ENCODE measurements around the gene ACTR10.

- TF ChIP-seq CTCF (conservative IDR thresholded peaks at IDR 0.05) (no peak), ZFX (IDR thresholded peaks at IDR 0.05) (no peak)
Measured at GRCh38 chr14:58167057-58167456, 32.9 kb upstream of the ACTR10 start.
